Upper lobe of left lung (tissue), 4 donors: ENCODE data around the gene ZNF557.
"Not testable (repeated sequence)": the region's sequence is repeated elsewhere in the genome, so short reads cannot be mapped to it uniquely, and the experiment has no call there.

ENCODE experiments used
- CTCF ChIP-seq, 6 experiments: fragments of 450-650 bp in 4 of 6; fragments of 200-600 bp in 2 of 6; sonication (generic) in 2 of 6; IDR thresholded peaks; one replicate each; pipeline ENCODE4 v1.5.1; 2016 to 2019; ENCODE audit warnings: antibody characterized with exemption in 6 of 6
- EP300 ChIP-seq, 4 donors: sonication (generic); formaldehyde crosslinking; IDR thresholded peaks; one replicate each; pipeline ENCODE4 v1.5.1; 2017; ENCODE audit warnings: antibody characterized with exemption in 4 of 4, control low read depth in 2 of 4
- POLR2A ChIP-seq, 4 donors: fragments of 450-650 bp; IDR thresholded peaks; one replicate each; pipeline ENCODE4 v1.5.1; 2016 to 2017; ENCODE audit warnings: antibody characterized with exemption in 4 of 4, mild to moderate bottlenecking in 2 of 4
- POLR2AphosphoS5 ChIP-seq, 2 donors: sonication (generic); formaldehyde crosslinking; IDR thresholded peaks; one replicate each; pipeline ENCODE4 v1.5.1; 2017; ENCODE audit warnings: antibody characterized with exemption in 2 of 2

- TF ChIP-seq CTCF, EP300, POLR2AphosphoS5, POLR2A (IDR thresholded peaks at IDR 0.05): not testable (repeated sequence)
Observed at GRCh38 chr19:7059977-7060376, 9.5 kb upstream of the ZNF557 start.
